ENCODE results near the gene ROR2. TPM values are rescaled to one million over a fixed set of nuclear protein-coding genes. Genes with fewer than 3 reads are reported as not detected.

The ROR2 gene
- total and polyA plus RNA-seq, 11 donors = 0.18 to 9.0 (median 0.49) TPM

- DNase-seq (no peak), ATAC-seq (no peak)
- TF ChIP-seq POLR2A (IDR thresholded peaks at IDR 0.05) = no peak
- TF ChIP-seq, protein P1, sequence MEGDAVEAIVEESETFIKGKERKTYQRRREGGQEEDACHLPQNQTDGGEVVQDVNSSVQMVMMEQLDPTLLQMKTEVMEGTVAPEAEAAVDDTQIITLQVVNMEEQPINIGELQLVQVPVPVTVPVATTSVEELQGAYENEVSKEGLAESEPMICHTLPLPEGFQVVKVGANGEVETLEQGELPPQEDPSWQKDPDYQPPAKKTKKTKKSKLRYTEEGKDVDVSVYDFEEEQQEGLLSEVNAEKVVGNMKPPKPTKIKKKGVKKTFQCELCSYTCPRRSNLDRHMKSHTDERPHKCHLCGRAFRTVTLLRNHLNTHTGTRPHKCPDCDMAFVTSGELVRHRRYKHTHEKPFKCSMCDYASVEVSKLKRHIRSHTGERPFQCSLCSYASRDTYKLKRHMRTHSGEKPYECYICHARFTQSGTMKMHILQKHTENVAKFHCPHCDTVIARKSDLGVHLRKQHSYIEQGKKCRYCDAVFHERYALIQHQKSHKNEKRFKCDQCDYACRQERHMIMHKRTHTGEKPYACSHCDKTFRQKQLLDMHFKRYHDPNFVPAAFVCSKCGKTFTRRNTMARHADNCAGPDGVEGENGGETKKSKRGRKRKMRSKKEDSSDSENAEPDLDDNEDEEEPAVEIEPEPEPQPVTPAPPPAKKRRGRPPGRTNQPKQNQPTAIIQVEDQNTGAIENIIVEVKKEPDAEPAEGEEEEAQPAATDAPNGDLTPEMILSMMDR (IDR thresholded peaks at IDR 0.05) = no peak
- Histone ChIP-seq H3K9me3 (peaks cover 0 to 15% (median 0%) of the 10 kb centered on the region in 12 donors), H3K4me3 (no peak overlapping the region), H3K36me3 (no peaks in the 10 kb centered on the region), H3K27me3 (peaks cover 0 to under 1% (median 0%) of the 10 kb centered on the region in 9 donors), H3K4me1 (no peaks in the 10 kb centered on the region), H3K27ac (no peak overlapping the region)
- intact Hi-C loops (cut with DNase I) = no loop called here
- 62 to 83% (median 75%) methylated on average over 1 of the region's 1 CpG for WGBS, 4 donors
Measured at GRCh38 chr9:91760906-91761305, 189.1 kb downstream of the ROR2 start.

GRCh38 chr9:91758491-91758981 is 191.5 kb downstream of the ROR2 start:
- H3K27ac ChIP-seq = peak overlapping the region in 1 of 12 donors; percentile 18
- no peaks in the 10 kb centered on the region for H3K4me1 ChIP-seq
- DNase-seq (no peak), ATAC-seq (peak in 1 of 4 donors; percentile 55)
- intact Hi-C loops (cut with DNase I) = no loop called here
- no peaks in the 10 kb centered on the region for H3K27me3 ChIP-seq
- WGBS, 4 donors = 37 to 54% (median 51%) methylated on average over 5 of the region's 5 CpGs
- H3K9me3 ChIP-seq = peaks cover 0 to 8% (median 0%) of the 10 kb centered on the region in 12 donors
- H3K36me3 ChIP-seq = no peaks in the 10 kb centered on the region
- TF ChIP-seq, protein P1 (IDR thresholded peaks at IDR 0.05) = peak in 7 of 12 donors; percentile 14 to 34 (median 22)
- TF ChIP-seq POLR2A (IDR thresholded peaks at IDR 0.05) = no peak
- no peak overlapping the region for H3K4me3 ChIP-seq

GRCh38 chr9:91757782-91758181 is 192.2 kb downstream of the ROR2 start:
- 81 to 85% (median 83%) methylated on average over 4 of the region's 4 CpGs for WGBS, 4 donors
- intact Hi-C loops (cut with DNase I) = no loop called here
- no peaks in the 10 kb centered on the region for H3K27me3 ChIP-seq
- H3K4me3 ChIP-seq = no peak overlapping the region
- H3K9me3 ChIP-seq = peaks cover 0 to 8% (median 0%) of the 10 kb centered on the region in 12 donors
- no peaks in the 10 kb centered on the region for H3K4me1 ChIP-seq
- DNase-seq (no peak), ATAC-seq (no peak)
- peak overlapping the region in 1 of 12 donors; percentile 18 for H3K27ac ChIP-seq
- H3K36me3 ChIP-seq = no peaks in the 10 kb centered on the region
- TF ChIP-seq, protein P1 (IDR thresholded peaks at IDR 0.05) = no peak
- no peak for TF ChIP-seq POLR2A (IDR thresholded peaks at IDR 0.05)

GRCh38 chr9:91756510-91756780 is 193.6 kb downstream of the ROR2 start:
- intact Hi-C loops (cut with DNase I) = no loop called here
- TF ChIP-seq POLR2A (IDR thresholded peaks at IDR 0.05) = no peak
- TF ChIP-seq, protein P1 (IDR thresholded peaks at IDR 0.05) = no peak
- no peak for ATAC-seq
- no peaks in the 10 kb centered on the region for H3K4me1 ChIP-seq
- H3K4me3 ChIP-seq = no peak overlapping the region
- no peak overlapping the region for H3K27ac ChIP-seq
- 75 to 90% (median 89%) methylated on average over 4 of the region's 4 CpGs for WGBS, 4 donors
- H3K9me3 ChIP-seq = peaks cover 0 to under 1% (median 0%) of the 10 kb centered on the region in 12 donors
- DNase-seq = no peak
- H3K36me3 ChIP-seq = no peaks in the 10 kb centered on the region
- peaks cover 0 to 3% (median 0%) of the 10 kb centered on the region in 9 donors for H3K27me3 ChIP-seq

All from heart left ventricle (tissue), 16 donors.